Measurements from ENCODE around the gene KRTCAP3.

Gene KRTCAP3

DNA sequence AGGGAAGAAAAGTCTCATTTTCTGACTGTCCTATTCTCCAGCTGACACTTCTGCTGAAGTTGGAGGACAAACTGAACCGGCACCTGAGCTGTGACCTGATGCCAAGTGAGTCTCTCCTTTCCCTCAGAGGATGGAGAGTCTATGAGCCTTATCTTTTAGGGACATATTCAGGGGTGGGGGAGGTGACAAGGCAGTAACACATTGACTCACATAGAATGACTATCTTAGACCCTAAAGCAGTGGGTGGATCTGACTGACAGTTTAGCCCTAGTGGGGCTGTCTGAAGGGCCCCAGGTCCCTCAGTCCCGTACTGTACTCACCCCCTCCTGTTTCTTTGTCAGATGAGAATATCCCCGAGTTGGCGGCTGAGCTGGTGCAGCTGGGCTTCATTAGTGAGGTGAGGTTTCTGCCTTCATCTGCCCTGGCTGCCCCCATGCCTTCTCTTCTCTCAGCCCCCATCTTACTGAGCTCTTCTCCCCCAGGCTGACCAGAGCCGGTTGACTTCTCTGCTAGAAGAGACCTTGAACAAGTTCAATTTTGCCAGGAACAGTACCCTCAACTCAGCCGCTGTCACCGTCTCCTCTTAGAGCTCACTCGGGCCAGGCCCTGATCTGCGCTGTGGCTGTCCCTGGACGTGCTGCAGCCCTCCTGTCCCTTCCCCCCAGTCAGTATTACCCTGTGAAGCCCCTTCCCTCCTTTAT, 805 bp upstream of the KRTCAP3 start:
- DNase-seq (ENCODE audit: low spot score), result no peak

GRCh38 chr2:27442920-27443282, 720 bp downstream of the KRTCAP3 start:
- DNase-seq (ENCODE audit: low spot score), result no peak

DNA sequence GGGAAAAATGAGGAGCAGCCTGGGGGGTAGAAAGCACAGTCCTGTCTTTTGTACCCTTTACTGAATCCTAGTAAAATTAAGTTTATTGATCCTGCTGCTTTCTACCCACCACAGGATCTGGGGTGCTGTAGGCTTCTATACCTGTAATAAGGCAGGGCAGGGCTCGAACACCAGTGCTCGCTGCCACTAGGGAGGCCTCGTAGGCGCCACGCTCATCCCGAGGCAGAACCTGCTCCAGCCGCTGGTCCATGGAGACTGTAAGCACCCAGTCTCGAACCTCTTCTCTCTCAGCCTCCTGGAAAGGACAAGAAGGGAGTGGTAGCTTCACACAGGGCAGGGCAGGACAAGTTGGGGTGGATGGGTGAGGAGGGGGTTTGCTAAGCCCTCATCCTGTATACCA, 3.0 kb downstream of the KRTCAP3 start:
- no peak for DNase-seq (ENCODE audit: low spot score)

GRCh38 chr2:27445615-27446014, 3.4 kb downstream of the KRTCAP3 start:
- DNase-seq (ENCODE audit: low spot score), result no peak

- DNase-seq (ENCODE audit: low spot score), result no peak
Measured at GRCh38 chr2:27446057-27446456, 3.9 kb downstream of the KRTCAP3 start.

GRCh38 chr2:27448381-27448780, 6.2 kb downstream of the KRTCAP3 start:
- no peak for DNase-seq (ENCODE audit: low spot score)

- DNase-seq (ENCODE audit: low spot score), result no peak
Measured at GRCh38 chr2:27451095-27451494, 8.9 kb downstream of the KRTCAP3 start.

DNA sequence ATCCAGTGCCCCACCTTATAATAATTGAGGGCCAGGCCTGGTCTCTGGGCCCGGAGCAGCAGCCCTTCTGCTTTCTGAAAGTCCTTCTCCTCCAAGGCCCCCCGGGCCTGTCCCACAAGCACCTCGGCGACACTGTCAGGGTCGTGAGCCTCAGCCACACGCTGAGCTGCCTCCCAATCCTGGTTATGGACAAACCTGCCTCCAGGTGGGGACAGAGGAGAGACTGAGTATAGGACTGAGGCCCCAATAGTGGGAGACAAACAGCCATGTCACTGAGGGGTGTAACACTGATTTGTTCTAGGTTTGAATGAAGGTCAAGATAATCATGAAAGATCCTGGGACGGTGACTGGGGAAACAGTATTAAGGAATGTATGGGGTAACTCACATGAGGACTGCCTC, 11.8 kb downstream of the KRTCAP3 start:
- no peak for DNase-seq (ENCODE audit: low spot score)

GRCh38 chr2:27461118-27461517, 18.9 kb downstream of the KRTCAP3 start:
- peak; percentile 80 for DNase-seq (ENCODE audit: low spot score)

DNA sequence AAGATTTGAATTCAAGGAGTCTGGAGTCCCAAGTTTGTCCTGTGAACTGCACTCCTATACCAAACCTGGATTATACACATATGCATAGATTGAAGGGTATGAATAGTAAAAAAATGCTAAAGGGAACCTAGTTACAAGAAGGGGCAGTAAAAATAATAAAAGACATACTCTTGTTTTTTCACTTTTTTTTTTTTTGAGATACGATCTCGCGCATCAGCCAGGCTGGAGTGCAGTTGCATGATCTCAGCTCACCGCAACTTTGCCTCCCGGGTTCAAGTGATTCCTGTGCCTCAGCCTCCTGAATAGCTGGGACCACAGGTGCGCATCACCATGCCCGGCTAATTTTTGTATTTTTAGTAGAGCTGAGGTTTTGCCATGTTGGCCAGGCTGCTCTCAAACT, 22.3 kb downstream of the KRTCAP3 start:
- no peak for DNase-seq (ENCODE audit: low spot score)

DNA sequence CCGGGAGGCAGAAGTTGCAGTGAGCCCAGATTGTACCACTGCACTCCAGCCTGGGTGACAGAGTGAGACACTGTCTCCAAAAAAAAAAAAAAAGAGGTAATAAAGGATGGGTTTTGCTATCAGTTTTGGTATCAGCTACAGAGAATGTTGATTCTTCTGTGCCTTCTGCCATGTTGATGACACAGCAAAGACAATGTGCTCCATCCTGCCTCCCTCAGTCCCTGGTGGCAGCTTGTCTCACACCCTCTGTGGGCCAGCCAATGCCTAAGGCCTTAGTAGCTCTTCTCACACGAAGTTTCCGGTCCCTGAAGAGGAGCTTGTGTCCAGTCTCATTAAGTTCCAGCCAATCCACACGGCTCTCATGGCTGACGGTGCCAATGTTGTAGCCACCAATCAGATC, 29.8 kb downstream of the KRTCAP3 start:
- no peak for DNase-seq (ENCODE audit: low spot score)

- DNase-seq (ENCODE audit: low spot score), result no peak
Measured at GRCh38 chr2:27485496-27485895, 43.3 kb downstream of the KRTCAP3 start.

DNA sequence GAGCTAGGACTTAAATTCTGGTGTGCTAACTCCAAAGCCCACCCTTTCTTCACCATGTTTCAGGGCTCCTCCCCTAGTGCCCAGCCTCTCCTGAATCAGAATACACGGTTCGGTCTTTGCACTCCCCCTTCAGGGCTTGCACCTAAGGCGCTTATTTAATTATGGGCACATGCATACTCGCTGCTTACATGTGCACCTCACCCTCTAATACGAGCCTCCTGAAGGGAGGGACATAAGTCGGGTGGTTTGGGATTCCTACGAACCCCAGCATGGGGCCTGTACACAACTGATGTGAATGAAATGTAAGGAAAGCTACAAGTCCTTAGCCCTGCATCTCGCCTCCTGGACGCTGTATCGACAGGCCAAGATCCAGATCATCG, 46.9 kb downstream of the KRTCAP3 start:
- DNase-seq (ENCODE audit: low spot score), result no peak

DNA sequence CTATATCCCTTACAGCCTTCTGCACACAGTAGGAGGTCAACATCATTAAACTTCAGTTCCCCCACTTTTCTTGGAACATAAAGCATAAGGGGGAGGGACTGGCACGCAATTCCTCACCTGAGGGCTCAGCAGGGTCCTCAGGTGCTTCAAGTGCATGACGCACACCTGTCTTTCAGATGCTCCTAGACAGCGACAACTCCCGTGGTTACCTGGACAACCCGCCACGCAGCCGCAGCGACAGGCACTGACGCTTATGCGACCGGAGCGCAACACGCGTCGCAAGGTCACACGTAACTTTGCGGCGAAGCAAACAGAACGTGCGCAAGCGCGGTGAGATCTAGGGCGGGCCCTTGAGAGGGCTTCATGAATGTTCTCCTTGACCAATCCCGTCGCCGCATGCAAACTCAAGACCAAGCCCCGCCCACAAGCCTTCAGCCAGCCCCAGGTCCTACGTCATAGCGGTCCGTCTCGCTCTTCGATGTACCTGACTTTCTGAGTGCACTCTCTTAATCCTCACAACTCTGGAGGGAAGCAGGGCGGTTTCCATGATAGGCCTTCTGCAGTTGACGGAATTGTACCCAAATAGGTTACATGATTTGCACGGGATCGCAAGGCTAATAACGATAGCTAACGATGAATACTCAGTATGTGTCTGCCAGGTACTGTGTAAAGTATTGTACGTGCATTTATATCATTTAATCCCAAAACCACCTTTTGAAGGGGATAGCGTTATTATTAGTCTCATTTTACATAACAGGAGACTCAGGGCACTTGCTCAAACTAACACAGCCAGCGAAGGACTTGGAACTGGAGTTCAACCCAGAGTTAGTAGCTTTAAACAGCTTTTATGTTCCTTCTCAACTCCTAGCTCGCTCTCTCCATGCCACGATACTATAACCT, 47.6 kb downstream of the KRTCAP3 start, which contains the start of gene IFT172:
IFT172 (minus strand) TSS at position 246 of the 900 bp plus-strand sequence; CDS start at position 156, 90 bp downstream.
- peak; percentile 100 for DNase-seq (ENCODE audit: low spot score)

- DNase-seq (ENCODE audit: low spot score), result no peak
Measured at GRCh38 chr2:27492557-27492956, 50.4 kb downstream of the KRTCAP3 start.

DNA sequence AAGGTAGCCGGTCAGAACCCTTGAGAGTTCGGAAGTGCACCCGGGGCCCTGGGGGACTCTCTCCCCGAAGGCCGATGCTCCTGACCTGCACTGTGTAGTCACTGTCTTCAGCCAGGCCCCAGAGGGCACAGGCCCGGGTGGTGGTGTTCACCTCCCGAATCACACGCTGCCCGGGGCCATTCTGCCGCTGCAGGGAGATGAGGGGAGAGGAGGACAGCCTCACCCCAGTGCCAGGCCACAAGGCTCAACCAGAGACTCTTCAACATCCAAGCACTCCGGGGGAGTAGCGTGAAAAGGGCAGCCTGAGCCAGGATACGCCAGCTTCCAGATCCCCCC, 51.7 kb downstream of the KRTCAP3 start:
- no peak for DNase-seq (ENCODE audit: low spot score)

All from cerebellar cortex (tissue), 1 donor.